ENCODE data around the gene DNMBP. TPM values are rescaled to one million over a fixed set of nuclear protein-coding genes. Genes with fewer than 3 reads are reported as not detected.
"Not testable (repeated sequence)": the region's sequence is repeated elsewhere in the genome, so short reads cannot be mapped to it uniquely, and the experiment has no call there.

Gene DNMBP
- total and polyA plus RNA-seq, 7 donors = 15.0 to 21.6 (median 18.6) TPM

GRCh38 chr10:100013621-100014020 lies 3.9 kb upstream of the DNMBP start:
- WGBS, 2 donors = 78 to 94% methylated on average over 1 of the region's 1 CpG
- Histone ChIP-seq H3K27me3 (no peaks in the 10 kb centered on the region), H3K4me1 (peaks cover 0 to 10% (median 1%) of the 10 kb centered on the region in 4 donors), H3K9me3 (no peaks in the 10 kb centered on the region), H3K27ac (no peak overlapping the region), H3K36me3 (no peaks in the 10 kb centered on the region), H3K4me3 (no peak overlapping the region)
- no peak for TF ChIP-seq POLR2A (IDR thresholded peaks at IDR 0.05)
- DNase-seq = no peak
- intact Hi-C loops (cut with DNase I) = loop anchor here (5.0 kb wide), 1 partner anchor 86 kb away; no protein-coding TSS in a partner anchor

GRCh38 chr10:100011906-100012305 lies 2.2 kb upstream of the DNMBP start:
- not testable (repeated sequence) for H3K36me3 ChIP-seq, H3K27me3 ChIP-seq, H3K9me3 ChIP-seq, DNase-seq, H3K27ac ChIP-seq, H3K4me3 ChIP-seq
- WGBS, 2 donors = 94 to 96% methylated on average over 20 of the region's 20 CpGs
- intact Hi-C loops (cut with DNase I) = loop anchor here (2.0 to 5.0 kb wide), 3 partner anchors 33 to 165 kb away; no protein-coding TSS in a partner anchor
- peaks cover 0 to 27% (median 18%) of the 10 kb centered on the region in 4 donors for H3K4me1 ChIP-seq

GRCh38 chr10:100009283-100009792 lies 409 bp downstream of the DNMBP start:
- Histone ChIP-seq H3K4me3 (peak overlapping the region; percentile 62 to 83 (median 74)), H3K4me1 (peaks cover 0 to 52% (median 44%) of the 10 kb centered on the region in 4 donors), H3K9me3 (no peaks in the 10 kb centered on the region), H3K27me3 (no peaks in the 10 kb centered on the region), H3K27ac (peak overlapping the region; percentile 82 to 91 (median 85)), H3K36me3 (no peaks in the 10 kb centered on the region)
- intact Hi-C loops (cut with DNase I) = no loop called here
- peak; percentile 80 for DNase-seq
- 0 to 1% methylated on average over 45 of the region's 45 CpGs for WGBS, 2 donors
- TF ChIP-seq EP300 (IDR thresholded peaks at IDR 0.05) (no peak), CTCF (IDR thresholded peaks at IDR 0.05) (peak in 1 of 4 experiments; percentile 55)

GRCh38 chr10:100008708-100009282 lies 952 bp downstream of the DNMBP start:
- Histone ChIP-seq H3K36me3 (no peaks in the 10 kb centered on the region), H3K9me3 (no peaks in the 10 kb centered on the region), H3K27ac (peak overlapping the region; percentile 82 to 91 (median 85)), H3K4me3 (peak overlapping the region; percentile 62 to 83 (median 74)), H3K4me1 (peaks cover 0 to 58% (median 49%) of the 10 kb centered on the region in 4 donors), H3K27me3 (no peaks in the 10 kb centered on the region)
- WGBS, 2 donors = 8 to 34% methylated on average over 9 of the region's 9 CpGs
- peak; percentile 2 for DNase-seq
- TF ChIP-seq CTCF (IDR thresholded peaks at IDR 0.05) (no peak), POLR2AphosphoS5 (IDR thresholded peaks at IDR 0.05) (no peak), EP300 (IDR thresholded peaks at IDR 0.05) (no peak), POLR2A (IDR thresholded peaks at IDR 0.05) (no peak)
- intact Hi-C loops (cut with DNase I) = no loop called here

GRCh38 chr10:100008142-100008522 lies 1.6 kb downstream of the DNMBP start:
- Histone ChIP-seq H3K4me1 (peaks cover 0 to 58% (median 50%) of the 10 kb centered on the region in 4 donors), H3K9me3 (no peaks in the 10 kb centered on the region), H3K27me3 (no peaks in the 10 kb centered on the region), H3K27ac (peak overlapping the region; percentile 82 to 91 (median 85)), H3K4me3 (peak overlapping the region; percentile 62 to 83 (median 74)), H3K36me3 (no peaks in the 10 kb centered on the region)
- TF ChIP-seq POLR2AphosphoS5 (IDR thresholded peaks at IDR 0.05) (peak in 1 of 4 donors; percentile 10), EP300 (IDR thresholded peaks at IDR 0.05) (no peak)
- intact Hi-C loops (cut with DNase I) = no loop called here
- 39 to 61% methylated on average over 6 of the region's 6 CpGs for WGBS, 2 donors
- DNase-seq = peak; percentile 66

- peaks cover 0 to 59% (median 50%) of the 10 kb centered on the region in 4 donors for H3K4me1 ChIP-seq
- intact Hi-C loops (cut with DNase I) = no loop called here
Observed at GRCh38 chr10:100007231-100008141, 2.3 kb downstream of the DNMBP start.

More at GRCh38 chr10:100007231-100008141, 2.3 kb downstream of the DNMBP start:
- no peaks in the 10 kb centered on the region for H3K27me3 ChIP-seq
- no peak for TF ChIP-seq POLR2AphosphoS5 (IDR thresholded peaks at IDR 0.05)
- TF ChIP-seq CTCF (IDR thresholded peaks at IDR 0.05) = no peak
- TF ChIP-seq EP300 (IDR thresholded peaks at IDR 0.05) = no peak
- no peak for TF ChIP-seq POLR2A (IDR thresholded peaks at IDR 0.05)
- H3K27ac ChIP-seq = peak overlapping the region; percentile 82 to 91 (median 85)
- H3K4me3 ChIP-seq = peak overlapping the region in 3 of 4 donors; percentile 62 to 83 (median 69)
- H3K36me3 ChIP-seq = no peaks in the 10 kb centered on the region
- no peaks in the 10 kb centered on the region for H3K9me3 ChIP-seq
- DNase-seq = peak; percentile 45
- 66 to 68% methylated on average over 10 of the region's 10 CpGs for WGBS, 2 donors

Data from sigmoid colon (tissue), 7 donors.